Neural progenitor cell (in vitro differentiated cells): Measurements from ENCODE around the gene KLHL3. TPM values are rescaled to one million over a fixed set of nuclear protein-coding genes. Genes with fewer than 3 reads are reported as not detected.

Source experiments
- DNase-seq: peaks from one replicate; pipeline ENCODE4 v3.0.0-alpha.2; 2016; ENCODE audit warnings: low spot score
- H2AFZ ChIP-seq: fragments of 200-600 bp; sonication (generic); replicated peaks from 2 replicates; pipeline ENCODE4 v1.6.1; 2016; ENCODE audit warnings: antibody characterized with exemption
- H3F3A ChIP-seq: fragments of 200-600 bp; sonication (generic); 2 replicates; pipeline ENCODE4 v1.6.1; 2016; ENCODE audit warnings: antibody characterized with exemption, low read depth
- H3K27ac ChIP-seq: fragments of 200-600 bp; sonication (generic); 2 replicates; pipeline ENCODE4 v1.5.1; 2016; ENCODE audit warnings: mild to moderate bottlenecking
- H3K27me3 ChIP-seq: fragments of 200-600 bp; sonication (generic); 2 replicates; pipeline ENCODE4 v1.6.1; 2016; ENCODE audit warnings: mild to moderate bottlenecking, moderate library complexity
- H3K36me3 ChIP-seq: fragments of 200-600 bp; sonication (generic); 2 replicates; pipeline ENCODE4 v1.5.1; 2016
- H3K4me1 ChIP-seq: fragments of 200-600 bp; sonication (generic); 2 replicates; pipeline ENCODE4 v1.6.1; 2016; ENCODE audit warnings: mixed run types
- H3K4me2 ChIP-seq: fragments of 200-600 bp; sonication (generic); 2 replicates; pipeline ENCODE4 v1.6.1; 2016
- H3K4me3 ChIP-seq: fragments of 200-600 bp; sonication (generic); 2 replicates; pipeline ENCODE4 v1.5.1; 2016
- H3K79me2 ChIP-seq: fragments of 200-600 bp; sonication (generic); 2 replicates; pipeline ENCODE4 v1.6.1; 2016; ENCODE audit warnings: low read depth
- H3K9ac ChIP-seq: fragments of 200-600 bp; sonication (generic); 2 replicates; pipeline ENCODE4 v1.6.1; 2016
- H3K9me3 ChIP-seq: fragments of 200-600 bp; sonication (generic); 2 replicates; pipeline ENCODE4 v1.5.1; 2016; ENCODE audit warnings: low read depth
- H4K20me1 ChIP-seq: fragments of 200-600 bp; sonication (generic); 2 replicates; pipeline ENCODE4 v1.6.1; 2016; ENCODE audit warnings: low read depth
- H3K27ac Mint-ChIP-seq: 3 replicates; pipeline ENCODE4 v1.8.0; 2021; ENCODE audit warnings: mixed read lengths
- H3K27me3 Mint-ChIP-seq: 2 replicates; pipeline ENCODE4 v1.8.0; 2022; ENCODE audit warnings: low read depth, mild to moderate bottlenecking, inconsistent platforms, moderate library complexity, mixed read lengths; ENCODE audit not compliant: insufficient read depth
- H3K36me3 Mint-ChIP-seq: 3 replicates; pipeline ENCODE4 v1.8.0; 2021; ENCODE audit warnings: mixed read lengths
- H3K4me1 Mint-ChIP-seq: 3 replicates; pipeline ENCODE4 v1.8.0; 2021; ENCODE audit warnings: mixed read lengths
- H3K4me3 Mint-ChIP-seq: 3 replicates; pipeline ENCODE4 v1.8.0; 2021; ENCODE audit warnings: mild to moderate bottlenecking, moderate library complexity, mixed read lengths
- H3K9me3 Mint-ChIP-seq: 3 replicates; pipeline ENCODE4 v1.8.0; 2020; ENCODE audit warnings: mixed read lengths
- CTCF ChIP-seq: fragments of 200-600 bp; sonication (generic); IDR thresholded peaks from 2 replicates; pipeline ENCODE4 v1.5.1; 2017; ENCODE audit warnings: antibody characterized with exemption, mild to moderate bottlenecking
- EZH2 ChIP-seq: fragments of 200-600 bp; sonication (generic); IDR thresholded peaks from 2 replicates; pipeline ENCODE4 v1.6.1; 2017; ENCODE audit warnings: antibody characterized with exemption, mild to moderate bottlenecking, moderate library complexity
- EZH2phosphoT487 ChIP-seq: fragments of 200-600 bp; sonication (generic); IDR thresholded peaks from 2 replicates; pipeline ENCODE4 v1.6.1; 2017; ENCODE audit warnings: antibody characterized with exemption
- total RNA-seq: library from RNA; depleted of rRNA; stranded (reverse); fragments of >200 nt; gene quantifications from 2 replicates; pipeline ENCODE4 v1.2.3, GENCODE V29; 2015; ENCODE audit warnings: low replicate concordance

KLHL3 gene
- total RNA-seq, 1 donor from 2014 or later = 26.8 TPM

- Histone ChIP-seq H3K9ac (no peak overlapping the region), H3F3A (no peaks in the 10 kb centered on the region), H3K36me3 (no peaks in the 10 kb centered on the region), H3K4me2 (no peak overlapping the region), H3K4me1 (peaks cover 6% of the 10 kb centered on the region), H3K4me3 (no peak overlapping the region), H3K79me2 (no peaks in the 10 kb centered on the region), H2AFZ (no peak overlapping the region), H3K27me3 (no peaks in the 10 kb centered on the region), H3K9me3 (no peaks in the 10 kb centered on the region), H3K27ac (no peak overlapping the region), H4K20me1 (no peaks in the 10 kb centered on the region)
- no peak for DNase-seq
- peaks cover 2% of the 10 kb centered on the region for H3K27me3 Mint-ChIP-seq
- H3K4me3 Mint-ChIP-seq = no peak overlapping the region
- TF ChIP-seq EZH2phosphoT487 (no peak), EZH2 (no peak), CTCF (no peak)
- peaks cover 6% of the 10 kb centered on the region for H3K36me3 Mint-ChIP-seq
- H3K27ac Mint-ChIP-seq = no peak overlapping the region
- H3K4me1 Mint-ChIP-seq = no peaks in the 10 kb centered on the region
- no peaks in the 10 kb centered on the region for H3K9me3 Mint-ChIP-seq
These were observed 68.5 kb downstream of the KLHL3 start for GRCh38 chr5:137667341-137667740.

GRCh38 chr5:137666901-137667300 is 69.0 kb downstream of the KLHL3 start:
- H3K27ac ChIP-seq = no peak overlapping the region
- no peaks in the 10 kb centered on the region for H4K20me1 ChIP-seq
- H3K4me3 ChIP-seq = no peak overlapping the region
- H3K9me3 Mint-ChIP-seq = no peaks in the 10 kb centered on the region
- H3K4me2 ChIP-seq = no peak overlapping the region
- H2AFZ ChIP-seq = no peak overlapping the region
- H3K79me2 ChIP-seq = no peaks in the 10 kb centered on the region
- H3K27ac Mint-ChIP-seq = no peak overlapping the region
- TF ChIP-seq CTCF (no peak), EZH2 (no peak), EZH2phosphoT487 (no peak)
- H3K4me1 Mint-ChIP-seq = no peaks in the 10 kb centered on the region
- no peaks in the 10 kb centered on the region for H3K9me3 ChIP-seq
- no peak for DNase-seq
- no peaks in the 10 kb centered on the region for H3K36me3 ChIP-seq
- no peaks in the 10 kb centered on the region for H3F3A ChIP-seq
- H3K27me3 Mint-ChIP-seq = peaks cover 2% of the 10 kb centered on the region
- H3K27me3 ChIP-seq = no peaks in the 10 kb centered on the region
- H3K9ac ChIP-seq = no peak overlapping the region
- no peak overlapping the region for H3K4me3 Mint-ChIP-seq
- peaks cover 6% of the 10 kb centered on the region for H3K4me1 ChIP-seq
- peaks cover 6% of the 10 kb centered on the region for H3K36me3 Mint-ChIP-seq

DNA sequence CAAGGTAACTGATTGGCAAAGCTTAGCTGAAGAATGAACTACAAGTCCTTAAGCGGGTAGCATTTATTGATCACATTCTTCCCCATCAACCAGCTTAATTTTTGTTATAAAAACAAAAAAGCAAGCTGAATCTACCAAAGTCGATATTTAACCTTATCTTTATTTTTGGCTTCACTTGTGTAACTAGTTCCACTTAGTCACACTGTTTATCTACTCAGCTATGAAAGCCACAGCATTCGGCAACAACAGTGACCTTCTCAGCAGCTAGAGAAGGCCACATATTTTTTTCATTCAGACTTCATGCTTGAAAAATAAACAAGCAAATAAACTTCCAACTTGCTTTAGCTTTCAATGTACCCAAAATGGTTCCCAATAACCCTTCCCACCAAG is 69.4 kb downstream of the KLHL3 start:
- H3K27me3 ChIP-seq = no peaks in the 10 kb centered on the region
- no peak for DNase-seq
- no peak overlapping the region for H2AFZ ChIP-seq
- H3K4me3 ChIP-seq = no peak overlapping the region
- Mint-ChIP-seq H3K36me3 (peaks cover 5% of the 10 kb centered on the region), H3K4me3 (no peak overlapping the region), H3K4me1 (no peaks in the 10 kb centered on the region), H3K27ac (no peak overlapping the region), H3K9me3 (no peaks in the 10 kb centered on the region), H3K27me3 (peaks cover 2% of the 10 kb centered on the region)
- H3K9ac ChIP-seq = no peak overlapping the region
- H3K4me1 ChIP-seq = peaks cover 6% of the 10 kb centered on the region
- H3K4me2 ChIP-seq = no peak overlapping the region
- H4K20me1 ChIP-seq = no peaks in the 10 kb centered on the region
- H3K36me3 ChIP-seq = no peaks in the 10 kb centered on the region
- H3F3A ChIP-seq = no peaks in the 10 kb centered on the region
- TF ChIP-seq CTCF (no peak), EZH2 (no peak)
- H3K79me2 ChIP-seq = no peaks in the 10 kb centered on the region
- no peak overlapping the region for H3K27ac ChIP-seq
- no peaks in the 10 kb centered on the region for H3K9me3 ChIP-seq
